ENCODE results near the gene LSM3. TPM values are rescaled to one million over a fixed set of nuclear protein-coding genes. Genes with fewer than 3 reads are reported as not detected.

Gene LSM3
- total RNA-seq, 1 experiment from 2014 or later, result 10.2 TPM

- CTCF ChIA-PET, result interaction anchor here (1.6 kb wide), 1 partner anchor 42 kb away, joined by 6 read pairs; no protein-coding TSS in a partner anchor
- no TSS peak for BruUV-seq (replicated peaks)
Observed at GRCh38 chr3:14245248-14245639, 66.6 kb downstream of the LSM3 start.

DNA sequence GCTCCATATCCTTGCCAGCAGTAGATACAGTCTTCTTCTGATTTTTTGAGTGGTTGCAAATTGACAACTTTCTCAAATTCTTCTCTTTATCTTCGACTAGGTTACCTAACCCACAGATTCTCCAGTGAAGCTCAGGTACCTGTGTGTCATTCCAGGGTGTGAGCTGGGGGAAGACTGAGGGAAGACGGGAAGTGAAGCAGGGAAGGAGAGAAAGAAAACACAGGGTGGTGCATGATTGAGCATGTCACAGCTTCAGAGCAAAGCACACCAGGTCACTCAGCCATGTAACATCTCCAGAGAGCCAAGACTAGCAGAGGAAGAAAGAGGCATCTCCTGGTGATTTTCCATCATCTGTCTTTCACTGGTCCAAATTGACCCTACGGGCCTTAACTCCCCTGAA, 67.2 kb downstream of the LSM3 start:
- no peaks in the 10 kb centered on the region for H3K36me3 Mint-ChIP-seq (ENCODE audit: insufficient read depth, unreplicated experiment)
- H3K27ac Mint-ChIP-seq (ENCODE audit: low read depth, unreplicated experiment), result no peak overlapping the region
- BruUV-seq (replicated peaks), result no TSS peak
- CTCF ChIA-PET, result interaction anchor here (1.6 kb wide), 1 partner anchor 43 kb away, joined by 6 read pairs; no protein-coding TSS in a partner anchor
- H3K4me3 Mint-ChIP-seq (ENCODE audit: unreplicated experiment), result no peak overlapping the region
- TF ChIP-seq, protein P1, sequence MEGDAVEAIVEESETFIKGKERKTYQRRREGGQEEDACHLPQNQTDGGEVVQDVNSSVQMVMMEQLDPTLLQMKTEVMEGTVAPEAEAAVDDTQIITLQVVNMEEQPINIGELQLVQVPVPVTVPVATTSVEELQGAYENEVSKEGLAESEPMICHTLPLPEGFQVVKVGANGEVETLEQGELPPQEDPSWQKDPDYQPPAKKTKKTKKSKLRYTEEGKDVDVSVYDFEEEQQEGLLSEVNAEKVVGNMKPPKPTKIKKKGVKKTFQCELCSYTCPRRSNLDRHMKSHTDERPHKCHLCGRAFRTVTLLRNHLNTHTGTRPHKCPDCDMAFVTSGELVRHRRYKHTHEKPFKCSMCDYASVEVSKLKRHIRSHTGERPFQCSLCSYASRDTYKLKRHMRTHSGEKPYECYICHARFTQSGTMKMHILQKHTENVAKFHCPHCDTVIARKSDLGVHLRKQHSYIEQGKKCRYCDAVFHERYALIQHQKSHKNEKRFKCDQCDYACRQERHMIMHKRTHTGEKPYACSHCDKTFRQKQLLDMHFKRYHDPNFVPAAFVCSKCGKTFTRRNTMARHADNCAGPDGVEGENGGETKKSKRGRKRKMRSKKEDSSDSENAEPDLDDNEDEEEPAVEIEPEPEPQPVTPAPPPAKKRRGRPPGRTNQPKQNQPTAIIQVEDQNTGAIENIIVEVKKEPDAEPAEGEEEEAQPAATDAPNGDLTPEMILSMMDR (IDR thresholded peaks at IDR 0.05; ENCODE audit: unreplicated experiment), result no peak
- POLR2A ChIA-PET, result no interaction called here
- peaks cover 10% of the 10 kb centered on the region for H3K27me3 Mint-ChIP-seq (ENCODE audit: insufficient read depth, unreplicated experiment)
- no peaks in the 10 kb centered on the region for H3K4me1 Mint-ChIP-seq (ENCODE audit: insufficient read depth, unreplicated experiment)
- intact Hi-C loops (cut with micrococcal nuclease), result no loop called here
- H3K9me3 Mint-ChIP-seq (ENCODE audit: unreplicated experiment), result no peaks in the 10 kb centered on the region
- DNase-seq (ENCODE audit: unreplicated experiment), result no peak

More at GRCh38 chr3:14245248-14245639, 66.6 kb downstream of the LSM3 start:
- DNase-seq (ENCODE audit: unreplicated experiment), result no peak
- Mint-ChIP-seq H3K36me3 (ENCODE audit: insufficient read depth, unreplicated experiment) (no peaks in the 10 kb centered on the region), H3K4me3 (ENCODE audit: unreplicated experiment) (no peak overlapping the region), H3K9me3 (ENCODE audit: unreplicated experiment) (no peaks in the 10 kb centered on the region), H3K27ac (ENCODE audit: low read depth, unreplicated experiment) (no peak overlapping the region), H3K27me3 (ENCODE audit: insufficient read depth, unreplicated experiment) (peaks cover 10% of the 10 kb centered on the region), H3K4me1 (ENCODE audit: insufficient read depth, unreplicated experiment) (no peaks in the 10 kb centered on the region)
- TF ChIP-seq, protein P1 (IDR thresholded peaks at IDR 0.05; ENCODE audit: unreplicated experiment), result no peak
- intact Hi-C loops (cut with micrococcal nuclease), result no loop called here
- POLR2A ChIA-PET, result no interaction called here

- no TSS peak for BruUV-seq (replicated peaks)
- peaks cover 10% of the 10 kb centered on the region for H3K27me3 Mint-ChIP-seq (ENCODE audit: insufficient read depth, unreplicated experiment)
- DNase-seq (ENCODE audit: unreplicated experiment), result no peak
- no peaks in the 10 kb centered on the region for H3K4me1 Mint-ChIP-seq (ENCODE audit: insufficient read depth, unreplicated experiment)
- H3K4me3 Mint-ChIP-seq (ENCODE audit: unreplicated experiment), result no peak overlapping the region
- no peaks in the 10 kb centered on the region for H3K36me3 Mint-ChIP-seq (ENCODE audit: insufficient read depth, unreplicated experiment)
- ChIA-PET POLR2A (no interaction called here), CTCF (interaction anchor here (1.6 kb wide), 1 partner anchor 43 kb away, joined by 6 read pairs; no protein-coding TSS in a partner anchor)
- TF ChIP-seq, protein P1 (IDR thresholded peaks at IDR 0.05; ENCODE audit: unreplicated experiment), result no peak
- H3K27ac Mint-ChIP-seq (ENCODE audit: low read depth, unreplicated experiment), result no peak overlapping the region
- intact Hi-C loops (cut with micrococcal nuclease), result no loop called here
- H3K9me3 Mint-ChIP-seq (ENCODE audit: unreplicated experiment), result no peaks in the 10 kb centered on the region
Observed at GRCh38 chr3:14246414-14246813, 67.8 kb downstream of the LSM3 start.

GRCh38 chr3:14248477-14248848, 69.8 kb downstream of the LSM3 start:
- H3K4me3 Mint-ChIP-seq (ENCODE audit: unreplicated experiment), result no peak overlapping the region
- no peaks in the 10 kb centered on the region for H3K36me3 Mint-ChIP-seq (ENCODE audit: insufficient read depth, unreplicated experiment)
- CTCF ChIA-PET, result interaction anchor here (1.0 to 1.9 kb wide), 5 partner anchors 13 to 673 kb away, joined by 3 to 5 read pairs (median 4); no protein-coding TSS in a partner anchor
- H3K27ac Mint-ChIP-seq (ENCODE audit: low read depth, unreplicated experiment), result no peak overlapping the region
- no peak for DNase-seq (ENCODE audit: unreplicated experiment)
- H3K27me3 Mint-ChIP-seq (ENCODE audit: insufficient read depth, unreplicated experiment), result peaks cover 10% of the 10 kb centered on the region
- TF ChIP-seq, protein P1 (IDR thresholded peaks at IDR 0.05; ENCODE audit: unreplicated experiment), result no peak
- no TSS peak for BruUV-seq (replicated peaks)
- H3K9me3 Mint-ChIP-seq (ENCODE audit: unreplicated experiment), result no peaks in the 10 kb centered on the region
- no peaks in the 10 kb centered on the region for H3K4me1 Mint-ChIP-seq (ENCODE audit: insufficient read depth, unreplicated experiment)
- POLR2A ChIA-PET, result no interaction called here
- intact Hi-C loops (cut with micrococcal nuclease), result no loop called here

Measured in MCF 10A (cell line).